Breast epithelium (tissue), 4 donors: Measurements from ENCODE around the gene HNRNPAB. TPM values are rescaled to one million over a fixed set of nuclear protein-coding genes. Genes with fewer than 3 reads are reported as not detected.

Source experiments
- DNase-seq, 2 donors: peaks; one replicate each; pipeline ENCODE4 v3.0.0-alpha.2; 2019; ENCODE audit warnings: low spot score in 2 of 2
- H3K27ac ChIP-seq, 2 donors: fragments of 200-600 bp; sonication (generic) in 1 of 2; one replicate each; pipeline ENCODE4 v1.5.1; 2016 to 2019; ENCODE audit warnings: mild to moderate bottlenecking in 1 of 2
- H3K27me3 ChIP-seq, 2 donors: fragments of 200-600 bp; sonication (generic) in 1 of 2; one replicate each; pipeline versions ENCODE4 v1.5.1 to v1.6.0; 2017 to 2019; ENCODE audit warnings: control low read depth in 1 of 2, mild to moderate bottlenecking in 1 of 2
- H3K36me3 ChIP-seq: fragments of 200-600 bp; one replicate; pipeline ENCODE4 v1.5.1; 2019
- H3K4me1 ChIP-seq, 2 donors: fragments of 200-600 bp; sonication (generic); one replicate each; pipeline ENCODE4 v1.5.1; 2016 to 2019; ENCODE audit warnings: control low read depth in 1 of 2
- H3K4me3 ChIP-seq, 3 donors: fragments of 200-600 bp; sonication (generic); 1 replicate in 2 of 3; 2 replicates in 1 of 3; pipeline ENCODE4 v1.5.1; 2016 to 2019; ENCODE audit warnings: mild to moderate bottlenecking in 3 of 3, moderate library complexity in 2 of 3
- H3K9me3 ChIP-seq, 2 donors: fragments of 200-600 bp; sonication (generic) in 1 of 2; one replicate each; pipeline ENCODE4 v1.5.1; 2016 to 2019; ENCODE audit warnings: control low read depth in 1 of 2
- CTCF ChIP-seq, 3 donors: fragments of 450-650 bp; IDR thresholded peaks; one replicate each; pipeline ENCODE4 v1.5.1; 2016 to 2017; ENCODE audit warnings: antibody characterized with exemption in 3 of 3, mild to moderate bottlenecking in 3 of 3, moderate library complexity in 3 of 3
- POLR2A ChIP-seq: fragments of 450-650 bp; IDR thresholded peaks from one replicate; pipeline ENCODE4 v1.6.1; 2016; ENCODE audit warnings: antibody characterized with exemption, mild to moderate bottlenecking, moderate library complexity
- POLR2AphosphoS5 ChIP-seq, 3 donors: sonication (generic); formaldehyde crosslinking; IDR thresholded peaks; one replicate each; pipeline ENCODE4 v1.6.1; 2017; ENCODE audit warnings: antibody characterized with exemption in 3 of 3
- intact Hi-C: fragments of 100-400 bp; cut with DNase I; formaldehyde crosslinking; loops from one replicate; pipeline ENCODE4 v1.15.1; 2023; ENCODE audit warnings: low total_unique reads
- total RNA-seq, 3 donors: library from RNA; depleted of rRNA; stranded (reverse); fragments of >200 nt; gene quantifications; one replicate each; pipeline ENCODE4 v1.1.0, GENCODE V29; 2016

HNRNPAB gene
- total RNA-seq, 3 donors from 2014 or later, result 56.3 to 90.5 (median 68.9) TPM

GRCh38 chr5:178211095-178212048, 7.0 kb downstream of the HNRNPAB start:
- no peak overlapping the region for H3K27ac ChIP-seq
- peaks cover 5 to 20% of the 10 kb centered on the region in 2 donors for H3K4me1 ChIP-seq
- DNase-seq, result no peak
- H3K27me3 ChIP-seq, result no peaks in the 10 kb centered on the region
- intact Hi-C loops, result no loop called here
- H3K4me3 ChIP-seq, result no peak overlapping the region
- no peaks in the 10 kb centered on the region for H3K9me3 ChIP-seq
- TF ChIP-seq POLR2AphosphoS5 (IDR thresholded peaks at IDR 0.05) (no peak), POLR2A (no peak), CTCF (IDR thresholded peaks at IDR 0.05) (no peak)
- peaks cover 35% of the 10 kb centered on the region for H3K36me3 ChIP-seq

- no peaks in the 10 kb centered on the region for H3K9me3 ChIP-seq
- TF ChIP-seq POLR2AphosphoS5 (IDR thresholded peaks at IDR 0.05), result no peak
- no peak for TF ChIP-seq POLR2A
- TF ChIP-seq CTCF (IDR thresholded peaks at IDR 0.05), result no peak
- H3K27me3 ChIP-seq, result no peaks in the 10 kb centered on the region
- peak overlapping the region; percentile 25 to 56 for H3K27ac ChIP-seq
- H3K4me3 ChIP-seq, result no peak overlapping the region
- H3K4me1 ChIP-seq, result peaks cover 0 to 13% of the 10 kb centered on the region in 2 donors
- DNase-seq, result no peak
- intact Hi-C loops, result no loop called here
- peaks cover 35% of the 10 kb centered on the region for H3K36me3 ChIP-seq
Observed at GRCh38 chr5:178212241-178213002, 8.1 kb downstream of the HNRNPAB start.

- TF ChIP-seq POLR2A, result no peak
- TF ChIP-seq POLR2AphosphoS5 (IDR thresholded peaks at IDR 0.05), result no peak
- TF ChIP-seq CTCF (IDR thresholded peaks at IDR 0.05), result no peak
- Histone ChIP-seq H3K36me3 (peaks cover 35% of the 10 kb centered on the region), H3K27me3 (no peaks in the 10 kb centered on the region), H3K4me1 (peaks cover 0 to 12% of the 10 kb centered on the region in 2 donors), H3K27ac (peak overlapping the region; percentile 54 to 56), H3K9me3 (no peaks in the 10 kb centered on the region), H3K4me3 (no peak overlapping the region)
- no peak for DNase-seq
- intact Hi-C loops, result no loop called here
Observed at GRCh38 chr5:178213003-178213461, 8.7 kb downstream of the HNRNPAB start.

- peaks cover 0 to 12% of the 10 kb centered on the region in 2 donors for H3K4me1 ChIP-seq
- H3K9me3 ChIP-seq, result no peaks in the 10 kb centered on the region
- TF ChIP-seq POLR2AphosphoS5 (IDR thresholded peaks at IDR 0.05), result no peak
- TF ChIP-seq POLR2A, result no peak
- no peak for TF ChIP-seq CTCF (IDR thresholded peaks at IDR 0.05)
- H3K36me3 ChIP-seq, result peaks cover 35% of the 10 kb centered on the region
- peak overlapping the region; percentile 54 to 56 for H3K27ac ChIP-seq
- H3K27me3 ChIP-seq, result no peaks in the 10 kb centered on the region
- intact Hi-C loops, result no loop called here
- H3K4me3 ChIP-seq, result no peak overlapping the region
- DNase-seq, result no peak
Observed at GRCh38 chr5:178213748-178214151, 9.4 kb downstream of the HNRNPAB start.
